KMS-11 (cell line): ENCODE results near the gene ITGB6.

ENCODE experiments used
- H2AFZ ChIP-seq: fragments of 200-600 bp; sonication (generic); 2 replicates; pipeline ENCODE4 v1.6.1; 2016; ENCODE audit warnings: antibody characterized with exemption, mixed run types, low read depth
- H3K27ac ChIP-seq: fragments of 200-600 bp; sonication (generic); 2 replicates; pipeline ENCODE4 v1.6.1; 2016; ENCODE audit warnings: mild to moderate bottlenecking, mixed run types
- H3K27me3 ChIP-seq: fragments of 200-600 bp; sonication (generic); 2 replicates; pipeline ENCODE4 v1.6.1; 2017; ENCODE audit warnings: mild to moderate bottlenecking, low read depth, mixed run types, moderate library complexity; ENCODE audit not compliant: insufficient read depth
- H3K36me3 ChIP-seq: fragments of 200-600 bp; sonication (generic); 2 replicates; pipeline ENCODE4 v1.6.1; 2017; ENCODE audit warnings: mild to moderate bottlenecking, mixed run types; ENCODE audit not compliant: insufficient read depth
- H3K4me1 ChIP-seq: fragments of 200-600 bp; sonication (generic); 2 replicates; pipeline ENCODE4 v1.6.1; 2016; ENCODE audit warnings: mild to moderate bottlenecking, low read depth, mixed run types; ENCODE audit not compliant: poor library complexity, severe bottlenecking
- H3K4me2 ChIP-seq: fragments of 200-600 bp; sonication (generic); 2 replicates; pipeline ENCODE4 v1.7.0; 2016; ENCODE audit warnings: mild to moderate bottlenecking, mixed run types
- H3K4me3 ChIP-seq: fragments of 200-600 bp; sonication (generic); IDR thresholded peaks from 2 replicates; pipeline ENCODE4 v1.6.1; 2017; ENCODE audit warnings: low read depth, low read length, mixed read lengths; ENCODE audit not compliant: insufficient read depth
- H3K79me2 ChIP-seq: fragments of 200-600 bp; sonication (generic); 2 replicates; pipeline ENCODE4 v1.6.1; 2016; ENCODE audit warnings: low read depth, mixed run types; ENCODE audit not compliant: insufficient read depth
- H3K9ac ChIP-seq: fragments of 200-600 bp; sonication (generic); 2 replicates; pipeline ENCODE4 v1.6.1; 2016; ENCODE audit warnings: mild to moderate bottlenecking, mixed run types
- H4K20me1 ChIP-seq: fragments of 200-600 bp; sonication (generic); 2 replicates; pipeline ENCODE4 v1.6.1; 2016; ENCODE audit warnings: mild to moderate bottlenecking, mixed run types; ENCODE audit not compliant: insufficient read depth
- TF ChIP-seq, protein P1 (sequence below): fragments of 200-600 bp; sonication (generic); conservative IDR thresholded peaks from 2 replicates; pipeline ENCODE4 v1.6.1; 2017; ENCODE audit warnings: low read depth, mild to moderate bottlenecking, antibody characterized with exemption, low read length, moderate library complexity, mixed read lengths

The ITGB6 gene

GRCh38 chr2:160091381-160091780, 108.7 kb downstream of the ITGB6 start:
- H3K79me2 ChIP-seq = no peaks in the 10 kb centered on the region
- TF ChIP-seq, protein P1, sequence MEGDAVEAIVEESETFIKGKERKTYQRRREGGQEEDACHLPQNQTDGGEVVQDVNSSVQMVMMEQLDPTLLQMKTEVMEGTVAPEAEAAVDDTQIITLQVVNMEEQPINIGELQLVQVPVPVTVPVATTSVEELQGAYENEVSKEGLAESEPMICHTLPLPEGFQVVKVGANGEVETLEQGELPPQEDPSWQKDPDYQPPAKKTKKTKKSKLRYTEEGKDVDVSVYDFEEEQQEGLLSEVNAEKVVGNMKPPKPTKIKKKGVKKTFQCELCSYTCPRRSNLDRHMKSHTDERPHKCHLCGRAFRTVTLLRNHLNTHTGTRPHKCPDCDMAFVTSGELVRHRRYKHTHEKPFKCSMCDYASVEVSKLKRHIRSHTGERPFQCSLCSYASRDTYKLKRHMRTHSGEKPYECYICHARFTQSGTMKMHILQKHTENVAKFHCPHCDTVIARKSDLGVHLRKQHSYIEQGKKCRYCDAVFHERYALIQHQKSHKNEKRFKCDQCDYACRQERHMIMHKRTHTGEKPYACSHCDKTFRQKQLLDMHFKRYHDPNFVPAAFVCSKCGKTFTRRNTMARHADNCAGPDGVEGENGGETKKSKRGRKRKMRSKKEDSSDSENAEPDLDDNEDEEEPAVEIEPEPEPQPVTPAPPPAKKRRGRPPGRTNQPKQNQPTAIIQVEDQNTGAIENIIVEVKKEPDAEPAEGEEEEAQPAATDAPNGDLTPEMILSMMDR = no peak
- H3K4me3 ChIP-seq = no peak overlapping the region
- no peak overlapping the region for H3K27ac ChIP-seq
- H3K4me1 ChIP-seq = no peaks in the 10 kb centered on the region
- no peak overlapping the region for H2AFZ ChIP-seq
- no peaks in the 10 kb centered on the region for H3K27me3 ChIP-seq
- no peak overlapping the region for H3K4me2 ChIP-seq
- H4K20me1 ChIP-seq = no peaks in the 10 kb centered on the region
- no peaks in the 10 kb centered on the region for H3K36me3 ChIP-seq
- H3K9ac ChIP-seq = no peak overlapping the region

DNA sequence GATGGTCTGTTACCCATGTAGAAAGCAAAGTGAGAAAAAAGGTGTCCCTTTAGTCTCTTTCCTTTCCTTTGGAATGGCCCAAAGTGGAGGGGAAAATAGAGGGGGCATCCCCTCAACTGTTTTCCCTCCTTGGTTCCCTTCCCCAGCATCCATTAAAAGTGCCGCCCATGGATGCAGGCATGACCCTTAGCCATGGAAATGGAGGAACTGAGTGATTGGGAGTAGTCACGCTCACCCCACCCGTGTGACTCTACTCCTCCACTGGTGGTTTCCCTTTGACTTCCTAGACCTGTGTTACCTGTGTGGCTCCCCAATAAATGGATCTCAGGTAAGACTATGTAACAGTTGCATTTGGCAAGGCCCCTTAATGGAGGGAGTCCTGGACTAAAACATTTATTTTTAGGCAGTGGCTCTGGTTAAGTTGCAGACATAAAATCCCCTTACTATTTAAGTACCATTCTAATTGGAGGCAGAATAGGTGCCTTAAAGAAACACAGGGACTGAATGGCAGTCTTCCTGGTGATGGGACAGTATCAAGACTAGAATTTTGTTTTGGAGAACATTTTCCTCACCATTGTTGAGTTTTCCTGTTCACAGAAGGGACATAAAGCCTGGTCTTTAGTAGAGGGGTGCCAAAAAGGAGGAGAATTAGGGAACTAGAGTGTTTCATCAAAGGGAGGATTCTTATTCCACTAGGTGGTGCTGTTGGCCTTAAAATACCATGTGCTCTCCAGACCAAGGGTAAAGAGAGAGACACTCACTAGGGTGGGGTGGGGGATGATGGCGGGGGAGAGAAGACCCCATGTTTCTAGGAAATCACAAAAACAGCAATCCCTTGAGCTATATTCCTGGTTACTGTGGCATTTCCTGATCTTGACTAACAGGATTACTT, 112.0 kb downstream of the ITGB6 start:
- Histone ChIP-seq H3K9ac (no peak overlapping the region), H3K4me2 (no peak overlapping the region), H3K4me3 (no peak overlapping the region), H3K4me1 (no peaks in the 10 kb centered on the region), H3K27ac (no peak overlapping the region), H3K36me3 (no peaks in the 10 kb centered on the region), H2AFZ (no peak overlapping the region), H3K79me2 (no peaks in the 10 kb centered on the region), H3K27me3 (no peaks in the 10 kb centered on the region), H4K20me1 (no peaks in the 10 kb centered on the region)
- TF ChIP-seq, protein P1 = peak; percentile 71

GRCh38 chr2:160085662-160086061, 114.4 kb downstream of the ITGB6 start:
- no peak overlapping the region for H3K4me3 ChIP-seq

DNA sequence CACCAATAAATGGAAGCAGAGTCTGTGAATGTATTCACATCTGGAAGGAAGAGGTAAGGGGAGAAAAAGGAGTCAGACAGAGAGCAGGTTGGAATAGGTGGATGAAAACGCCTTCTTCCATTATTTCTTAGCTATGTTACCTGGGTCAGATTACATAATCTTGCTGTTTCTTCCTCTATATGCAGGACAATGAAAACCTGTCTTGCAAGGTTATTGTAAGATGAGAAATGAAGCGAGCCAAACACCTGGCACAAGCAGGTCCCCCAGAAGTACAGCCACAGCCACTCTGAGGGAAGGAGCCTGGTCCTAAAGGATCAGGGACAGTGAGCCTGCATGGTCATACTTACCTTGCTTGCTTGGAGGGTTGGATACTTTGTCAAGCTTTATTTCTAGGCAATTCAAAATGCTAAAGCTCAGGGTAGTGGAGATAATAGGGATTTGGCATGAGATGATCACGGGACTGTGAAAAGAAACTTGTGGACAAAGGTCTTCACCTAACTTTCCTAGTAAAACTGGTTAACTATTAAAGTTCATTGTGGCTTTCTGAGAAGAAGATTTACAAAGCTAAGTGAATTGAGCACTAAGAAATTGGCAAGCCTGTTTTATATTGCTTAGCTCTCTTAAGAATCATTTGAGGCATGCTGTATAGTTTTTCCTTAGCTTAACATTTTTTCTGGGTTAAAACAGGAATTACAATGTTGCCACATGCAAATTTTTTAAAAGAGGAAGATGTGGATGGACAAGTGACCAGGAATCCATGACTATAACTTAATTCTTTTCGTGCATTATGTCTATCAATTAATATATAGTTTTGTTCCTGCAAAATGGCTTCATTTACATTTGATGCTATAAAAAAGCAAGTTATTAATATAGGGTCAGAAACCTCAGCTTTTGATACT, 121.9 kb downstream of the ITGB6 start:
- no peak overlapping the region for H3K4me2 ChIP-seq
- no peak overlapping the region for H3K9ac ChIP-seq
- no peak overlapping the region for H3K27ac ChIP-seq
- no peaks in the 10 kb centered on the region for H3K4me1 ChIP-seq
- no peaks in the 10 kb centered on the region for H3K36me3 ChIP-seq
- H3K4me3 ChIP-seq = no peak overlapping the region
- no peaks in the 10 kb centered on the region for H4K20me1 ChIP-seq
- H3K79me2 ChIP-seq = no peaks in the 10 kb centered on the region
- no peak overlapping the region for H2AFZ ChIP-seq
- TF ChIP-seq, protein P1 = no peak
- no peaks in the 10 kb centered on the region for H3K27me3 ChIP-seq

More at GRCh38 chr2:160085662-160086061, 114.4 kb downstream of the ITGB6 start:
- Histone ChIP-seq H2AFZ (no peak overlapping the region), H3K36me3 (no peaks in the 10 kb centered on the region), H3K4me1 (no peaks in the 10 kb centered on the region), H3K9ac (no peak overlapping the region), H3K27ac (no peak overlapping the region), H4K20me1 (no peaks in the 10 kb centered on the region), H3K4me2 (no peak overlapping the region), H3K27me3 (no peaks in the 10 kb centered on the region), H3K79me2 (no peaks in the 10 kb centered on the region)
- TF ChIP-seq, protein P1 = peak; percentile 54
